ENCODE results near the gene PPP1R1B. TPM values are rescaled to one million over a fixed set of nuclear protein-coding genes. Genes with fewer than 3 reads are reported as not detected.

Gene PPP1R1B
- not detected for polyA plus RNA-seq (2013, experiment 1 of 2)
- not detected for polyA plus RNA-seq (2013, experiment 2 of 2)

GRCh38 chr17:39626171-39627046 is at the start of gene PPP1R1B:
Gene PPP1R1B (plus strand): TSS chr17:39626952. CDS start chr17:39627393, 441 bp downstream.
- no peak for DNase-seq
- no peaks in the 10 kb centered on the region for H3K9me3 ChIP-seq (ENCODE audit: control insufficient read depth, low read length)
- no peak within 1 kb of the TSS for H3K14ac ChIP-seq (ENCODE audit: low read length in 2 of 2)
- no peak within 1 kb of the TSS for H2BK120ac ChIP-seq (ENCODE audit: low read depth, low read length)
- peaks cover 29% of the 10 kb centered on the region for H3K4me1 ChIP-seq (ENCODE audit: control insufficient read depth, insufficient read depth, low read depth, low read length)
- H3K4me3 ChIP-seq (ENCODE audit: insufficient read depth in 1 of 2, low read depth in 1 of 2, low read length in 2 of 2) = peak within 1 kb of the TSS; percentile 49 to 62
- no peak within 1 kb of the TSS for H2BK15ac ChIP-seq (ENCODE audit: low read depth, poor library complexity, severe bottlenecking)
- no peak within 1 kb of the TSS for H2BK12ac ChIP-seq (ENCODE audit: low read length in 2 of 2)
- H3K4me2 ChIP-seq (ENCODE audit: low read length, poor library complexity, severe bottlenecking) = peak within 1 kb of the TSS; percentile 93
- H2BK5ac ChIP-seq (ENCODE audit: low read depth, low read length, poor library complexity, severe bottlenecking) = no peak within 1 kb of the TSS
- peak within 1 kb of the TSS; percentile 4 for H2AK5ac ChIP-seq (ENCODE audit: low read length, severe bottlenecking)
- H3K27ac ChIP-seq (ENCODE audit: low read length, poor library complexity, severe bottlenecking) = no peak within 1 kb of the TSS
- H3K9ac ChIP-seq (ENCODE audit: low read length) = peak within 1 kb of the TSS; percentile 20
- no peak within 1 kb of the TSS for H2AFZ ChIP-seq (ENCODE audit: low read depth, low read length)
- peak within 1 kb of the TSS in 1 of 2 experiments; percentile 51 for H3K23ac ChIP-seq (ENCODE audit: low read length in 2 of 2)
- H4K91ac ChIP-seq (ENCODE audit: low read length) = no peak within 1 kb of the TSS
- peaks cover 70 to 76% of the 10 kb centered on the region in 2 experiments for H3K27me3 ChIP-seq (ENCODE audit: control insufficient read depth in 1 of 2, insufficient read depth in 1 of 2, low read length in 2 of 2)
- no peaks in the 10 kb centered on the region for H3K36me3 ChIP-seq (ENCODE audit: control insufficient read depth in 1 of 2, insufficient read depth in 2 of 2, low read depth in 1 of 2, low read length in 2 of 2)
- H3K4ac ChIP-seq (ENCODE audit: low read depth in 1 of 2, low read length in 2 of 2) = no peak within 1 kb of the TSS
- WGBS = 28% methylated on average over 26 of the region's 29 CpGs
- H3K18ac ChIP-seq (ENCODE audit: low read depth in 1 of 2, low read length in 2 of 2) = no peak within 1 kb of the TSS
- no peak within 1 kb of the TSS for H4K8ac ChIP-seq (ENCODE audit: low read length)
- H3K79me1 ChIP-seq (replicated peaks; ENCODE audit: low read length, poor library complexity, severe bottlenecking) = no peaks in the 10 kb centered on the region

DNA sequence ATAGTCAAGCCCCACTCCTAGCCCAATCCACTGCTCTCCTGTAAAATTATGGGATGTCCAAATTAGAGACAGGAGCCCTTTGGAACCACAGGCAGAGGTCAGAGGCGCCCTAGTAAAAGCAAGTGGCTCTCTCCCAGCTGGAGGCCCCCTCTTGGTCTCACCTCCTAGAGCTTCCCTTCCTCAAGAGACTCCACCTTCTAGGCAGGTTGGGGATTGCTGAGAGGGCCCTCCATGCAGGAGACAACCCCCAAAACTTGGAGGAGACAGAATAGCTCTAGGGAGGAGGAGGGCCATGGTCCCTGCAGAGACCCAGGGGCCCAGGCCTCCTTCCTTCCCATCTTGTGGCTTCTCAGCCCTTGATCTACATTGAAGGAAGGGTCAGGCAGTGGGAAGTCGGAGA is 48.5 kb upstream of the PPP1R1B start:
- Histone ChIP-seq H3K18ac (ENCODE audit: low read depth in 1 of 2, low read length in 2 of 2) (no peak overlapping the region), H3K79me1 (replicated peaks; ENCODE audit: low read length, poor library complexity, severe bottlenecking) (no peaks in the 10 kb centered on the region), H2BK5ac (ENCODE audit: low read depth, low read length, poor library complexity, severe bottlenecking) (no peak overlapping the region), H3K4me2 (ENCODE audit: low read length, poor library complexity, severe bottlenecking) (no peak overlapping the region), H3K4ac (ENCODE audit: low read depth in 1 of 2, low read length in 2 of 2) (no peak overlapping the region), H3K4me1 (ENCODE audit: control insufficient read depth, insufficient read depth, low read depth, low read length) (peaks cover 6% of the 10 kb centered on the region), H4K91ac (ENCODE audit: low read length) (no peak overlapping the region), H3K36me3 (ENCODE audit: control insufficient read depth in 1 of 2, insufficient read depth in 2 of 2, low read depth in 1 of 2, low read length in 2 of 2) (no peaks in the 10 kb centered on the region), H2BK120ac (ENCODE audit: low read depth, low read length) (no peak overlapping the region), H3K9ac (ENCODE audit: low read length) (no peak overlapping the region), H3K27me3 (ENCODE audit: control insufficient read depth in 1 of 2, insufficient read depth in 1 of 2, low read length in 2 of 2) (peaks cover 32 to 50% of the 10 kb centered on the region in 2 experiments), H3K27ac (ENCODE audit: low read length, poor library complexity, severe bottlenecking) (no peak overlapping the region), H3K9me3 (ENCODE audit: control insufficient read depth, low read length) (no peaks in the 10 kb centered on the region), H3K14ac (ENCODE audit: low read length in 2 of 2) (no peak overlapping the region), H2BK15ac (ENCODE audit: low read depth, poor library complexity, severe bottlenecking) (no peak overlapping the region), H2AFZ (ENCODE audit: low read depth, low read length) (no peak overlapping the region), H2BK12ac (ENCODE audit: low read length in 2 of 2) (no peak overlapping the region), H4K8ac (ENCODE audit: low read length) (no peak overlapping the region), H3K23ac (ENCODE audit: low read length in 2 of 2) (no peak overlapping the region), H2AK5ac (ENCODE audit: low read length, severe bottlenecking) (no peak overlapping the region), H3K4me3 (ENCODE audit: insufficient read depth in 1 of 2, low read depth in 1 of 2, low read length in 2 of 2) (no peak overlapping the region)
- 43% methylated on average over 2 of the region's 2 CpGs for WGBS
- no peak for DNase-seq

DNA sequence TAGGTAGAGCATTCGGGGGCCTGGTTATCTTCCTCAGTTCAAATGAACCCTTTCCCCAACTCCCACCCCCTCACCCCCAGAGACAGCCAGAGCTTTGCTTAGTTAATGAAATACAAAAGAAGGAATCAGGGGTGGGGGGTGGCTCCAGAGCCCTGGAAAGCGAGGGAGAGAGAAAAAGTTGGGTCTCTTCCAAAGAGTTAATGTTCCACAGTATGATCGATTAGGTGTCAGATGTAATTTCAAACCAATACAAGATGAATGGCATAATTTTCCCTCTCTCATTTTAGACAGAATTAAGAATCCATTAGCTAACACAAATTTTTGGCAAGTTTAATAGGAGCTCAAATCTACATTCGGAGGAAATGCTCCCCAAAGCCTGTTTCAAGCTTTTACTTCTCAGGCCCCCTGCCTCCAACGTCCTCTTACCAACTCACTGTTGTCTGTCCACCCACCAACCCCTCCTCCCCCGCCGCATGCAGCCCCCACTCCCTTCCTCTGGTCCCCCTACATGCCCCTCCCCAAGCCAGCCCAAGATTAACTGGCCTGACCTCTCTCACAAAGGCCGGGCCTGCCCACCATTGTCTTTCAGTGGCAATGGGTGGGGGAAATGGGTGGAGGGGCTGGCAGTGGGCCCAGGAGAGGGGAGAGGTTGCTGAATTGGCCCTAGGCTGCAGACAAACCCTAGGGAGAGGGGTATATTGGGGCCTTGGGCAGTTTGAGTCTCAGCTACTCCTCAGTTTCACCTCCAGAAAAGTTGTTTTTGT is 47.3 kb upstream of the PPP1R1B start:
- Histone ChIP-seq H3K4me3 (ENCODE audit: insufficient read depth in 1 of 2, low read depth in 1 of 2, low read length in 2 of 2) (no peak overlapping the region), H3K23ac (ENCODE audit: low read length in 2 of 2) (no peak overlapping the region), H3K27ac (ENCODE audit: low read length, poor library complexity, severe bottlenecking) (no peak overlapping the region), H2BK12ac (ENCODE audit: low read length in 2 of 2) (no peak overlapping the region), H2BK15ac (ENCODE audit: low read depth, poor library complexity, severe bottlenecking) (no peak overlapping the region), H2AK5ac (ENCODE audit: low read length, severe bottlenecking) (no peak overlapping the region), H3K9ac (ENCODE audit: low read length) (no peak overlapping the region), H4K8ac (ENCODE audit: low read length) (no peak overlapping the region), H2BK5ac (ENCODE audit: low read depth, low read length, poor library complexity, severe bottlenecking) (no peak overlapping the region), H3K79me1 (replicated peaks; ENCODE audit: low read length, poor library complexity, severe bottlenecking) (no peaks in the 10 kb centered on the region), H3K9me3 (ENCODE audit: control insufficient read depth, low read length) (no peaks in the 10 kb centered on the region), H4K91ac (ENCODE audit: low read length) (no peak overlapping the region), H3K14ac (ENCODE audit: low read length in 2 of 2) (no peak overlapping the region), H3K4ac (ENCODE audit: low read depth in 1 of 2, low read length in 2 of 2) (no peak overlapping the region), H3K27me3 (ENCODE audit: control insufficient read depth in 1 of 2, insufficient read depth in 1 of 2, low read length in 2 of 2) (peaks cover 32 to 50% of the 10 kb centered on the region in 2 experiments), H3K18ac (ENCODE audit: low read depth in 1 of 2, low read length in 2 of 2) (no peak overlapping the region), H2AFZ (ENCODE audit: low read depth, low read length) (no peak overlapping the region), H3K4me1 (ENCODE audit: control insufficient read depth, insufficient read depth, low read depth, low read length) (no peaks in the 10 kb centered on the region), H2BK120ac (ENCODE audit: low read depth, low read length) (no peak overlapping the region), H3K4me2 (ENCODE audit: low read length, poor library complexity, severe bottlenecking) (no peak overlapping the region), H3K36me3 (ENCODE audit: control insufficient read depth in 1 of 2, insufficient read depth in 2 of 2, low read depth in 1 of 2, low read length in 2 of 2) (no peaks in the 10 kb centered on the region)
- WGBS = 68% methylated on average over 4 of the region's 8 CpGs
- no peak for DNase-seq

DNA sequence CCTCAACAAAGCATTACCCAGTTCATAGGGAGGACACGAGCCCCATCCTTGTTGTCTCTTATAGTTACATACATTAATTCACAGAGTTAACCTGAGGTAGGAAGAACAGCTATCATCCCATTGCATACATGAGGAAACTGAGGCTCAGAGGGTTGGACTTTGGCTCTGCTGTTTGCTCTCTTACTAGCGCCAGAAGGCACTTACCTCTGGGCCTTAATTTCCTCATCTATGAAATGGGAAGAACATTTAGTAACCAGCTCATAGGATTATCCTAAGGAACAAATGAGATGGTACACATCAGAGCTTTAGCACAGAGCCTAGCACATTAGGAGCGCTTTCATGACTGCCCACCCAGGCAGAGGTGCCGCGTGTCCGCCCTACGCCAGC is 46.7 kb upstream of the PPP1R1B start:
- Histone ChIP-seq H2BK5ac (ENCODE audit: low read depth, low read length, poor library complexity, severe bottlenecking) (no peak overlapping the region), H3K4me1 (ENCODE audit: control insufficient read depth, insufficient read depth, low read depth, low read length) (no peaks in the 10 kb centered on the region), H3K36me3 (ENCODE audit: control insufficient read depth in 1 of 2, insufficient read depth in 2 of 2, low read depth in 1 of 2, low read length in 2 of 2) (no peaks in the 10 kb centered on the region), H4K8ac (ENCODE audit: low read length) (no peak overlapping the region), H3K27me3 (ENCODE audit: control insufficient read depth in 1 of 2, insufficient read depth in 1 of 2, low read length in 2 of 2) (peaks cover 32 to 47% of the 10 kb centered on the region in 2 experiments), H3K4ac (ENCODE audit: low read depth in 1 of 2, low read length in 2 of 2) (no peak overlapping the region), H2BK120ac (ENCODE audit: low read depth, low read length) (no peak overlapping the region), H3K27ac (ENCODE audit: low read length, poor library complexity, severe bottlenecking) (no peak overlapping the region), H3K9me3 (ENCODE audit: control insufficient read depth, low read length) (no peaks in the 10 kb centered on the region), H2BK12ac (ENCODE audit: low read length in 2 of 2) (no peak overlapping the region), H3K23ac (ENCODE audit: low read length in 2 of 2) (no peak overlapping the region), H2BK15ac (ENCODE audit: low read depth, poor library complexity, severe bottlenecking) (no peak overlapping the region), H2AFZ (ENCODE audit: low read depth, low read length) (no peak overlapping the region), H3K79me1 (replicated peaks; ENCODE audit: low read length, poor library complexity, severe bottlenecking) (no peaks in the 10 kb centered on the region), H2AK5ac (ENCODE audit: low read length, severe bottlenecking) (no peak overlapping the region), H3K4me2 (ENCODE audit: low read length, poor library complexity, severe bottlenecking) (no peak overlapping the region), H3K4me3 (ENCODE audit: insufficient read depth in 1 of 2, low read depth in 1 of 2, low read length in 2 of 2) (no peak overlapping the region), H3K18ac (ENCODE audit: low read depth in 1 of 2, low read length in 2 of 2) (no peak overlapping the region), H3K9ac (ENCODE audit: low read length) (no peak overlapping the region), H4K91ac (ENCODE audit: low read length) (no peak overlapping the region), H3K14ac (ENCODE audit: low read length in 2 of 2) (no peak overlapping the region)
- WGBS = 78% methylated on average over 7 of the region's 7 CpGs
- no peak for DNase-seq
